Measurements from ENCODE around the gene AKAP12.

Gene AKAP12

DNA sequence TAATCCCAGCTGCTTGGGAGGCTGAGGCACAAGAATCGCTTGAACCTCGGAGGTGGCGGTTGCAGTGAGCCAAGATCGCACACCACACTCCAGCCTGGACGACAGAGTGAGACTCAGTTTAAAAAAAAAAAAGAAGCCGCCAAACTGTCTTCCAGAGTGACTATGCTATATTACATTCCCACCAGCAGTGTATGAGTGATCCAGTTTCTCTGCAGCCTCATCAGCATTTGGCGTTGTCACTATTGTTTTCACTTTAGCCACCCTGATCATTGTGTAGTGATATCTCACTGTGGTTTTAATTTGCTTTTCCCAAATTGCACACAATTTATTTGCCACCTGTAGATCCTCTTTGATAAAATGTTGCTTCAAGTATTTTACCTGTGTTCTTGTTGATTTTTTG lies 6.0 kb upstream of the AKAP12 start:
- DNase-seq (ENCODE audit: low spot score), result no peak

DNA sequence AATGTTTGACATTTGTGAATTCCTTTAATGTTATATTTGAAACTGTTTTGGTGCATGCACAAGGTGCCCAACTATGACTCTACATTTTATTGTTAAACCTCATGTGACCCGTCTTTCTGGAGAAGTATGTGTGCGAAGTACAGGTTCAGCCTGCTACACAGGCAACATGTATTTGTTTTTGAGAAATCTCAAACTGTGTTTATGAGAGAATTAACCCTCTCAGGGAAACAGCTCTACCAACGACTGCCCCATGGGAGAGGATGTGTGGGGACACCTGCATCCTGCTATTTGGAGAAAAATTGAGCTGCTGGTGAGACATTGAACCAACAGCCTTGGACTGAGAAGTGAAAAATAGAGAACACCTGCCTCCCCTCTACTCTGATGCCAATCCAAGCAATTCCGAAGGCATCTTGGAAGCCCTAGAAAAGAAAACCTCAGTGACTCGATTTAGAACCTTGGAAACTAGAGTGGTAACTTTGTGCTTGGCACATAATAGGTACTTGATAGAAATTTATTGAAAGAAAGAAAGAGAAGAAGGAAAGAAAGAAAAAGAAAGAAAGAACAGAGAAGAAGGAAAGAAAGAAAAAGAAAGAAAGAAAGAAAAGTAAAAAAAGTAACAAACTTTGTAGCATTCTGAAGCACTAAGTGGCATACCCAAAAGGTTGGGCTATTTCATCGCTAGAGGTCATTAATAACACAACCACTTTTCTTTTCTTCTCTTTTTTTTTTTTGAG lies 2.9 kb upstream of the AKAP12 start:
- no peak for DNase-seq (ENCODE audit: low spot score)

DNA sequence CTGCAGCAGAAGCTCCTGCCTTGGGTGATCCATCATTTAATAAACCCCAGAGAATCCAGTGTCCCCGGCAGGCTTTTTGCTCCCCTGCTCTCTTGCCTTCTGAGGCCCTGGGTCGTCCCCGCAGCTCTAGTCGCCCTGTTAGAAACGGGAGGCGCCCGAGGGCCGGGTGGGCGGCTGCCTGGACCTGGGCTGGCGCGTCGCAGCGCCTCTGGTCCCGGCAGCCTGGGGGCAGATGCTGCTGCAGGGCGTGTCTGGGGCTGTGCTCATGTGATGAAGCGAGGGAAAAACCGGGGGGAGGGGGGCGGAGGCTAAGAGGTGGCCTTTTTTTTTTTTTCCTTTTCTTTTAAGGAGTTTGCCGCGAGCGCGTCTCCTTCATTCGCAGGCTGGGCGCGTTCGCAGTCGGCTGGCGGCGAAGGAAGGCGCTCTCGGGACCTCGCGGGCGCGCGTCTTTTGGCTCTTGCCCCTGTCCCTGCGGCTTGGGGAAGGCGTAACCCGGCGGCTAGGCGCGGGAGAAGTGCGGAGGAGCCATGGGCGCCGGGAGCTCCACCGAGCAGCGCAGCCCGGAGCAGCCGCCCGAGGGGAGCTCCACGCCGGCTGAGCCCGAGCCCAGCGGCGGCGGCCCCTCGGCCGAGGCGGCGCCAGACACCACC lies 394 bp downstream of the AKAP12 start:
- no peak for DNase-seq (ENCODE audit: low spot score)

DNA sequence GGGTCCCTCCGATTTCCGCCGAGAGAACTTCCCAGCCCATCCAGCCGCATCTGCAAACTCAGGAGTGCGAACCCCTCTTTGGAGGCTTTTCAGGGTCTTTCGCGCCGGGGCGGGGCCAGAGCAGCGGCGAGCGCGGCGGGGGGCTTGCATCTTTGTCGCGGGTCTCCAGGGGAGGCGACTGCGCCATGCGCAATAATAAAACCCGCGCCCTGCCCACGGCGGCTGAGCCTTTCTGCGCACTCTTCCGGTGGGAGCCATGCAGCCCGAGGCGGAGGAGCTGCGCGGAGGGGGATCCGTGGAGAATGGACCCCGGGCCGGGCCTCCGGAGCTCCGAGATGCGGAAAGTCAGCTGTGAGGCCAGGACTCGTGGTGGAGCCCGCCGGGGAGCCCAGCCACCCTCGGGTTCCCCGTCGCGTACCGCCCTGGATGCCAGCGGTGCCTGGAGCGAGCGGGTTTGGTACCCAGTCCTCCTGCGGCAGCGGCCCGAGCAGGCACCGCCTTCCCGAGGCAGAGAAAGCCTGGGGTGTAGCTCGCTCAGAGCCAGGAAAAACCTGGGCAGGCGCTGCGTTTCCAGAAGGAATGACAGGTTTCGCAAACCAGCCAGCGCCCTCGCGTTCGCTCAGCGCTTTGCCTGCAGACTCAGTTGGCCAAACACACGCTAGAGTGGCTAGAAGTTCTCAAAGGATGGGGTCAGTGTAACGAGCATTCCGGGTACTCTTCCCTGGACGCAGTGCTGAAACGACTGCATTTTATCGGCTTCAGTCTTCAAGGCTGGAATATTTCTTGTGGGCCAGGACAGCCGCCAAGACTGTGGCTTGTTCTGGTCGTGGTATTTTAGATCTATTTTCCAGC lies 1.2 kb downstream of the AKAP12 start:
- DNase-seq (ENCODE audit: low spot score), result no peak

DNA sequence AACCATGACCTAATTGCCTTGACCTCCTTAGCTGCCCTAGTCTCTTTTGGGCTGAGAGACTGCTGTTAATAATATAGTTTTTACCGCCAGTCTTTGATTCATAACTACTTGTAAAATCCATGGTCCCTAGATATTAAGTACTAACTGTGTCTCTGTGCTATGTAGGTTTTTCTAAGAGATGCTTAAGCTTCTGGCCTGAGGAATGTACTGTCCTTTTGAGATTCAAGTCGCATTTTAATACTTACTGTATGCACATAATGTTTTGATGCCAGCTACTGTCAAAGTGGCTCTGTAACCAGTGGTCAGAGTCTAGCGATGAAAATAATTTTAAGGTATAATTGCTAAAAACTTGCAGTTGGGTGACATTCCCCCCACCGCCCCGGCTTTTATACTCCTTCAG lies 2.1 kb downstream of the AKAP12 start:
- DNase-seq (ENCODE audit: low spot score), result no peak

DNA sequence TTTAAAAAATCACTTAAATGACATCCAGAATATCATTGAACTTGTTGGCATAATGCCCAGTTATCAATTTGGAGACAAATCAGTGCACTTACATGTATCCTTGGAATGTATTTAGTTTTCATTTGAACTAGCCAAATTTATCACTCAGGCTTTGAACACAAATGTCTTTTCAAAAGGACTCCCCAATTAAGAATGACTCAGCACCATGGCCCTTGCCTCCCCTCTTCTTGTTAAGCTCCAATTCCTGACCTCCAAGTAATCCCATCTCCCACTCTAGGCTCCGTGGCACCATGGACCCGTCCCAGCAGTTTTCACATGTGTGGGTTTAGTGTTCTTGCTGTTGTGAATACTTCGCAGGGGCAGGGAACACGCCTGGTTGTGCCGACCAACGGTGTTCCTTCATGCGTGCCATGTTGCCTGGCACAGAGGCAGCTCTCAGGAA lies 2.7 kb downstream of the AKAP12 start:
- DNase-seq (ENCODE audit: low spot score), result no peak

DNA sequence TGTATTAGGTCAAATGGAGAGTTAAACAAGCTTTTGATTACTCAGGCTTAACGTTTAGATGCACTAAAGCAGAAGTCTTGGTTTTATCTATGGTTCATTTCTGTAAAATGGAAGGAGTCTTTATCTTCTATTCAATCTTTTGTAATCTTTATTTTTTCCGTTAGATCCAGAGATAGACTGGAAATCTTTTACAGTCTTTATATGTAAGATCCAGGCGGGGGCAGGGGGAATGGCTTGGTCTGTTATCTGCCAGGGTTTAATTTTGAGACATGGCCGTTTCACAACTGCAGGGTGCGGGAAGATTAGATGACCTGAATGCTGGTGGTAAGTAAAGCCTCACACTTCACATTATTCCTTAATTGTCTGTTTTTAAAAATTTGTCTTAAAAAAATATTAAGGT lies 3.7 kb downstream of the AKAP12 start:
- DNase-seq (ENCODE audit: low spot score), result no peak

DNA sequence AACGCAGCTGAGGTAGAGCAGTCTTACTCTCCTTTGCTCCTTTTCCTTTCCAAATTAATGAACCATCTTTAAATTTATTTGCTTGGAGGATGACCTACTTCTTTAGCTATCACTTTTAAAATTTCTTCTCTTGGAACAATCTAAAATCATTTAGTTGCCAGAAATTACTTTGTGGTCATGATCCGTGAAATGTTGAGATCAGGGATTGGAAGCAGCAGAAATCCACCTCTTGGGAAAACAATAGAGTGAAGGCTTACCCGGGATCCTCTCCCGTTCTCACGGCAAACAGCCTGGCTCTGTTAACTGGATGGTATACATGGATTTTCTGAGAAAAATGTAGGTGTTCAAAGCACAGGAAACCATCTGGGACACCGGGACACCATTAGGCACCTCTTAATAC lies 7.7 kb downstream of the AKAP12 start:
- DNase-seq (ENCODE audit: low spot score), result no peak

DNA sequence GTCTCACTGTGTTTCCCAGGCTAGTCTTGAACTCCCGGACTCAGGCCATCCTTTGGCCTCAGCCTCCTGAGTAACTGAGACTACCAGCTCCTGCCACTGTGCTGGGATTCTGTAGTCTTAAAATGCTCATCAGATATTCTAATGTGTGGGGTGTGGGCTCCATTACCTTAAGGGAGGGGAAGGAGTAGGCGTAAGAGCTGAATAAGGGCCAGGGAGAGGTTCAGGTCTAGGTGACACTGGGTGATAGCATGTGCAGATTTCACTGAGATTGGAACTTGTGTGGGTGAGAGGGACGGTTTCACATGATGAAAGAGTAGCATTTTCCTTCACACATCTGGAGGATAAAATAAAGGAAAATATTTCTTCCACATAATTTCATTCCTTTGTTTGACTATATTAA lies 8.5 kb downstream of the AKAP12 start:
- no peak for DNase-seq (ENCODE audit: low spot score)

DNA sequence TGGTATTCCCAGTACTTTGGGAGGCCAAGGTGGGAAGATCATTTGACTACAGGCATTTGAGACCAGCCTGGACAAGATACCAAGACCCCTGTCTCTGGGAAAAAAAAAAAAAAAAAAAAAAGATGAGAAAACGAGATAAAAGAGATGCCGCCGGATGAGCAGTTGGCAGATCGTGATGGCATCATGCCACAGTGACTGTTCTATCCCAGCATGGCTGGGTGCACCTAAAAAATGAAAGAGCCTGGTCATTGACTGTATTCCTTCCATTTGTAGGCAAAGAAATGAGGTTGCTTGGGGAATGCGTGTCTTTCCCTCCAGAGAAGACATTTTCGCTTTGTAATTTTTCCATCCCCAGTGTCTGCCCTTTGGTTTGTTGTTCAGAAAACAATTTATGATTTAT lies 12.9 kb downstream of the AKAP12 start:
- no peak for DNase-seq (ENCODE audit: low spot score)

DNA sequence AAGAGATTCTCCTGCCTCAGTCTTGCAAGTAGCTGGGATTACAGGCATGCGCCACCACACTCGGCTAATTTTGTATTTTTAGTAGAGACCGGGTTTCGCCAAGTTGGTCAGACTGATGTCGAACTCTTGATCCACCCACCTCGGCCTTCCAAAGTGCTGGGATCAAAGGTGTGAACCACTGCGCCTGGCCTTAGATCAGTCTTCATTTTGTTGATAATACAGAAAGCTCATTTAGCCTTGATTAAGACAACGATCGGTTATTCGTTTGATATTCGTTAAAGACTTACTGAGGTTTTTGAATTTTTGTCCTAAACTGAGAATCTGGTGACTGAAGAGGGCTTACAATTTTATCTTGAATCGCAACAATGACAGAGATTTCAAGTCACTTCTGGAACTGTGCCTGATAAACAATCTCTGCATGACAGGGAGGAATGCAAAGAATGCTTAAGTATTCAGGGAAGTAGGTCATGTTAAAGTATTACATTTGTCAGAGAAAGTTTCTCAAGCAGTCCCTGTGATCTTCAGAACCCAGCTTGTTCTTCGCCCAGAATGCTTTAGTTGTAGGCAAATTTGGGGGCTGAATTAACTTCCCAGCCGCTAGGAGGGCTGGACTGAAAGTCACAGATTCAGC lies 14.8 kb downstream of the AKAP12 start:
- no peak for DNase-seq (ENCODE audit: low spot score)

DNA sequence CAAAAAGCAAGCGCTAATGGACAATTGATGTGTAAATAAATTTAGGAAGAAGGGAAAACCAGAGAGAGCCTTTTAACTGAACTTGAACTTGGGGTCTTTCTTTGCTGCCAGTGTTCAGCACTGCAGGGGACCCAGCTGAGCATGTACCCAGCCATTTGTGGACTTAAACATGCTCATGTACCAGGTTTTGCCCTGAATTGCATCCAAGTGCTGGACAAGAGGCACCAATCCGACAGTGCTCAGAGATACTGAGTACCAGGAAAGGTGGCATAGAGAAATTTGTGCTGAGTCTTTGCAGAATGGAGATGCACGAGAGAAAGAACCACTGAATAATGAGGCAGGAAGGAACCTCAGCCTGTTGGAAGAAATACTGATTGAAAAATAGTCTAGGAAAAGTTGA lies 16.0 kb downstream of the AKAP12 start:
- no peak for DNase-seq (ENCODE audit: low spot score)

DNA sequence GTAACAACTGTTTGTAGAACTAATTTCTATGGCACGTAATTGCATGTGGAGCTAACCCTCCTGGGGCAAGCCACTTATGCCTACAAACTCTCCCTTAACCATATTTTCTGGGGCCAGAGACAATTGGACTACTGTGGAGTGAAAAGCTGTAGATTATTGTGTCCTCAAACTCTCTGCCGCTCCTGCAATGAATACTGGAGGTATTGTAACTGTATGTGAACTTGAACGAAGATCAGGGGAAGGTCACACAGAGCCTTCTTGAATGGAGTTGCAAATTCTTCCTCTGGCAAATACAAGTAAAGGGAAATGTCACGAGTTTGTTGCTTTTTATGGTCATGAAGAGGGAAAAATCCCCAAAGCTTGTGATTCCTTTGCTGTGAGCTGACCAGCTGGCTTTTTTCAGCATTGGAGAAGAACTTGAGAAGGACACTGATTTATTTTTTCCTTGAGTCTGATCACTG lies 18.2 kb downstream of the AKAP12 start:
- DNase-seq (ENCODE audit: low spot score), result no peak

DNA sequence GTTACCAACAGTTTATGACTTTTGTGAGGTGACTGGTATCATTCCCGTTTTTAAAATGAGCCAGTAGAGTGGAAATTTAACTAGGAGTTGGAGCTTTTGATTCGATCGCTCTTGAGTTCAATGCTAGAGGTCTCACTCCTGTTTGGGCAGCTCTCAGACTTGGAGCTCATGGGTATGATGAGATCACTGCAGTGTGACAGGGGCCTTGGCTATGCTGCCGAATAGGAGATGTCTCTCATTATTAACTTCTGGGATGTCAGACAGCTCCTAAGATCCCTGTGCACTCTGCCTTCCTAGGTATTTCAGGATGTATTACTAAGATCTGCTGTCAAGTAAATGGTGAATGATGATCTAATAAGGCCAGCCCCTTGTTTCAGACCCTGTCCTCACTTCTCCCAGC lies 20.4 kb downstream of the AKAP12 start:
- DNase-seq (ENCODE audit: low spot score), result no peak

DNA sequence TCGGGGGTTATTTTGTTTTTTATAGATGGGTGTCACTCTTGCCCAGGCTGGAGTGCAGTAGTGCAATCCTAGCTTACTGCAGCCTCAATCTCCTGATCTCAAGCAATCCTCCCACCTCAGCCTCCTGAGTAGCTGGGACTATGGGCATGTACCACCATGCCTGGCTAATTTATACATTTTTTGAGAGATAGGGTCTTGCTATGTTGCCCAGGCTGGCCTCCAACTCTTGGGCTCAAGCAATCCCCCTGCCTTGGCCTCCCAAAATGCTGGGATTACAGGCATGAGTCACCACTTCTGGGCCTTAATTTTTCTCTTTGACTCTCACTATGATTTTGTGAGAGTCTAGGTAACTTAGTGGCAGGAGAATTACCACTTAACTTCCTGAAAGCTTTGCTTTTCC lies 23.3 kb downstream of the AKAP12 start:
- no peak for DNase-seq (ENCODE audit: low spot score)

DNA sequence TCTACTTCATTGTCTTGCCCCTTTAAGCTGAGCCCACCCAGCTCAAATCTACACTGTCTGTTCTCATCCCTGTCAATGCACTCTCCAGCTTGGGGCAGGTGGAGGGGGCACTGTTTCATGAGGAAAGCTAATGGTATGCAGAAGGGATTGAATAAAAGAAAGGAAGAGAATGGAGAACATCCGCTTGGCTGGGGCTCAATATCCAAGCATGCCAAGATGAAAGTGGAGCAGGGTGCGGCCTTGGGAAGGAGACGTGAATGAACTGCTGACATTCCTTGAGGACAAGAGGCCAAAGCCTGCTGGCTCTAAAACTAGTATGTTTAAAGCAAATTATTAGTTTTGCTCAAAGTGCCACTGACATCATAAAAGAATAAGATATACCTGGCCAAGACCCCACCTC lies 24.2 kb downstream of the AKAP12 start:
- no peak for DNase-seq (ENCODE audit: low spot score)

DNA sequence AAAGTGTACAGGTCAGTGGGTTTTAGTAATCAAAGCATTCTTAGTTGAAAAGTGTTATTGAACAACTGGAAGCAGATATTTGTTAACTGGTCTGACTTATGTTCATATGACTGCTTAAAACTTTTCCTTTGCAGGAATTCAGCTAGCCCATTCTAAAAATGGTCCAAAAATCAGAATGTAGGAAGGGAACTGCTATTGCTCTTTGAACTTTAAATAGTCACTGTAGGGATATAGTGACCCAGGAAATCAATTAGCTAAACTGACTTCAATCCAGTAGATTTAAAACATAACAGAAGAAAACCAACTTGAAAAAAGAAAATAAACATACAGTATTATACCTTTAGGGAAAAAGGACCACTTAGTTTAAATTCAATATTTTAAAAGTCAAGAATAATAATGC lies 25.5 kb downstream of the AKAP12 start:
- no peak for DNase-seq (ENCODE audit: low spot score)

DNA sequence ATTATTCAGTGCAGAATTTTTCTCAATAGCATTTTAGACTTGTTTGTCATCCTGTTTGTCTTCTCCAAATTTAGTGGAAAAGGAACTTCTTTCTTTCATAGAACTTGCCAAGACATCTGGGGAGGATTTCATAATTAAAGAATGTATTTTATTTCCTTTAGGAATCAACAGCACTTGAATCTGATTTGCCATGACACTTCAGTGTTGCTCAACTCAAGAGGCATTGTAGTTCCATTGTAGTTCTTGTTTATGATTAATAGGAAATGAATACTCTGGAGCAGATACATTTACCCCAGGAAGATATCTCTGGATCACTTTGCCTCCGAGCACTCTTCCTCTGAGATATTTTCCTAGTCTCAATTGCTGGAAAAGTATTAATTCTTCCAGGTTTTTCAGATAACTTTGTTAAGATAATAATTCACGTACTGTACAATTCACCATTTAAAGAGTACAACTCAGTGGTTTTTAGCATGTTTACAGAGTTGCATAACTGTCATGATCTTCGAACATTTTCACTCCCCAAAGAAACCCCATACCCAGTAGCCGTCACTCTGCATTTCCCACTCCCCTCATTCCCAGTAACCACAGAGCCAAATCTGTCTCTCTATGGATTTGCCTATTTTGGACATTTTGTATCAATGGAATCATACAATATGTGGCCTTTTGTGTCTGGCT lies 29.7 kb downstream of the AKAP12 start:
- no peak for DNase-seq (ENCODE audit: low spot score)

DNA sequence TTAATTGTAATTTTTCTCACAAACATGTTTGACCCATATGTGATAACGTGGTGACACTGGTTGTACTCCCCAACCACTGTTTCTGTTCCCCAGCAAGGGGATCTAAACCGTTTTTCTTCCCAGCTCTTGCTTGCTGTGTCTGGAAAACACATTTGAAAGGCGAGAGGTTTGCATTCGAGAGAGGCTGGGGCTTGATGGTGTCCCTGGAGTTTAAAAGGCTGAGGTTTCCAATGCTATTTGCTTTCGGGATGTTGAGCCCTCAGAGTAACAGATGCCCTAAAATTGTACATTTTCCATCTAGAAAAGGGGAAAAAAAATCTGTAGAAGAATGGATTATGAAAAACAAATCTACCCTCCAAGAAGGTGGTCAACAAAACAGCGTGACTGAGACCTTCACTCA lies 35.4 kb downstream of the AKAP12 start:
- DNase-seq (ENCODE audit: low spot score), result no peak

DNA sequence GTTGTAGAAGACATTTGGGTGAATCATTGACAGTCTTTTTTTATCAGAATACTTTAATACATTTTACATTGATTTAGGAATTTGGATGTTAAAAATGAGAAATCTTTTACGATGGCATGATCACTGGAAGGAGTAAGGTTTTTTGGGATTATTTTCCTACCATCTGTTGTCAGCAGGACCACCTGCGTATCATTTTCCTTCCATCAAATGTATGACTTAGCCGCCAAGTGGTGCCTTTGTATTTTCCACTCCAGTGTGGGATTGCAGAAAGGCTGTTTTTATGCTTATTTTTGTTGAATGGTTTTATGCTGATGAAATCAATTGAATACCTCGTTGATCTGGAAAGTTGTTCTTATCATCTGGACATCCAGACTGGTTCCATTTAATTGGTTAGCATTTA lies 35.8 kb downstream of the AKAP12 start:
- DNase-seq (ENCODE audit: low spot score), result no peak

DNA sequence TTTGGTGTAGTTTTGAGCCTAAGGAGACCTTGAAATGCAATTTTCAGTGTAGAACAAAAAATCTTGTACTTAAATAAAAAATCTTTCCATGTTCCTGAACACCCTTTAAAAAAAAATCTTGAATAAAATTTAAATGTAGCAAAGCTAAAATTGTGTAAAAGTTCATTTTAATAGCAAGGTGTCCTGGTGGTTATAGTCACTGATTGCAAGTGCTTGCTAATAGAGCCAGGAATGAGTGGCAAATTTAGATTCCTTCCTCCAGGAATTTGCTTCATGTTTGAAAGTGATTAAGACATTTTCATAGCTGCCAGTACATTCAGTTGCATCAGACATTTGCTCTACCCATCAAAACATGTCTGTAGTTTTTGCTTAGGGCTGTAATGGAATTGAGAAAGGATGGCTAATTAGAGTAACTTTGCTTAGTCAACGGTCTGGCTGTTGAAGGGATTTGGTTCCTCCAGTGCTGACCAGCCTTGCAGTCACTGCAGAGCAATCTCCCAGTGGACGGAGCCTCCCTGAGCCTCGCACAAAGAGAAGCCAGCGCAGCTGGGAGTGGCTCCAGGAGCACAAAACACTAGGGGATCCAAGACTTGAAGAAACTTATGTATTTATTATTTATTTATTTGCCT lies 36.5 kb downstream of the AKAP12 start:
- DNase-seq (ENCODE audit: low spot score), result no peak
